Mesothelial cell of epicardium (in vitro differentiated cells): ENCODE measurements around the gene EXD2. TPM values are rescaled to one million over a fixed set of nuclear protein-coding genes. Genes with fewer than 3 reads are reported as not detected.

Experiments
- DNase-seq, 2 experiments: peaks; one replicate each; pipeline ENCODE4 v3.0.0; 2021; ENCODE audit warnings: low spot score in 2 of 2; ENCODE audit not compliant: unreplicated experiment in 2 of 2
- H3K27ac Mint-ChIP-seq: 2 replicates; pipeline ENCODE4 v1.8.0; 2021; ENCODE audit warnings: mixed read lengths
- H3K27me3 Mint-ChIP-seq: 2 replicates; pipeline ENCODE4 v1.8.0; 2021; ENCODE audit warnings: low read depth, mixed read lengths
- H3K36me3 Mint-ChIP-seq: 2 replicates; pipeline ENCODE4 v1.8.0; 2021; ENCODE audit warnings: mixed read lengths
- H3K4me1 Mint-ChIP-seq: 2 replicates; pipeline ENCODE4 v1.8.0; 2021; ENCODE audit warnings: mixed read lengths
- H3K4me3 Mint-ChIP-seq: 2 replicates; pipeline ENCODE4 v1.8.0; 2021; ENCODE audit warnings: mild to moderate bottlenecking, moderate library complexity, mixed read lengths
- H3K9me3 Mint-ChIP-seq: 2 replicates; pipeline ENCODE4 v1.8.0; 2021; ENCODE audit warnings: mixed read lengths
- total RNA-seq: library from RNA; stranded (reverse); gene quantifications from 3 replicates; pipeline ENCODE4 v1.2.1, GENCODE V29; 2021
- TF ChIP-seq, protein P1 (sequence below): fragments of 200-600 bp; sonication (generic); IDR thresholded peaks from one replicate; pipeline ENCODE4 v1.5.0; 2021; ENCODE audit warnings: antibody characterized with exemption; ENCODE audit not compliant: unreplicated experiment

The EXD2 gene
- total RNA-seq, 1 donor from 2014 or later = 30.6 TPM

DNA sequence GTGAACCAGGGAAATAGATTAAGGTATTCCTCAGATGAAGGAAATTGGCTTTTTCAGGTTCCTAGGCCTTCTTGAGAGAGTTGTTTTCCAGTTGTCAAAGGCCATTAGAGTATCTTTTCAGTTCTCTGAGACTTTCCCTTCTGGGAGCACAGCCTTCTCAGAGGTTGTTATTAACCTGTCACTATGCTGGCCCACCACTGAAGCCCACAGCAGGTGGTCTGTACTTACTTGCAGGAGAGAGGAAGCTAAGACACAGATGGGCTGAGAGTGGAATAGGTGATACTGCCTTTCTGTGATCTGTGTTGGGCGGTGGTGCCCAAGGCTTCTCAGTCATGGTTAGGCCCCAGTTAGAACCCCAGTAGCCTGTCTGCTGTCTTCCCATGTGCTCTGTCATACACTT, 45.8 kb downstream of the EXD2 start:
- TF ChIP-seq, protein P1, sequence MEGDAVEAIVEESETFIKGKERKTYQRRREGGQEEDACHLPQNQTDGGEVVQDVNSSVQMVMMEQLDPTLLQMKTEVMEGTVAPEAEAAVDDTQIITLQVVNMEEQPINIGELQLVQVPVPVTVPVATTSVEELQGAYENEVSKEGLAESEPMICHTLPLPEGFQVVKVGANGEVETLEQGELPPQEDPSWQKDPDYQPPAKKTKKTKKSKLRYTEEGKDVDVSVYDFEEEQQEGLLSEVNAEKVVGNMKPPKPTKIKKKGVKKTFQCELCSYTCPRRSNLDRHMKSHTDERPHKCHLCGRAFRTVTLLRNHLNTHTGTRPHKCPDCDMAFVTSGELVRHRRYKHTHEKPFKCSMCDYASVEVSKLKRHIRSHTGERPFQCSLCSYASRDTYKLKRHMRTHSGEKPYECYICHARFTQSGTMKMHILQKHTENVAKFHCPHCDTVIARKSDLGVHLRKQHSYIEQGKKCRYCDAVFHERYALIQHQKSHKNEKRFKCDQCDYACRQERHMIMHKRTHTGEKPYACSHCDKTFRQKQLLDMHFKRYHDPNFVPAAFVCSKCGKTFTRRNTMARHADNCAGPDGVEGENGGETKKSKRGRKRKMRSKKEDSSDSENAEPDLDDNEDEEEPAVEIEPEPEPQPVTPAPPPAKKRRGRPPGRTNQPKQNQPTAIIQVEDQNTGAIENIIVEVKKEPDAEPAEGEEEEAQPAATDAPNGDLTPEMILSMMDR = no peak

DNA sequence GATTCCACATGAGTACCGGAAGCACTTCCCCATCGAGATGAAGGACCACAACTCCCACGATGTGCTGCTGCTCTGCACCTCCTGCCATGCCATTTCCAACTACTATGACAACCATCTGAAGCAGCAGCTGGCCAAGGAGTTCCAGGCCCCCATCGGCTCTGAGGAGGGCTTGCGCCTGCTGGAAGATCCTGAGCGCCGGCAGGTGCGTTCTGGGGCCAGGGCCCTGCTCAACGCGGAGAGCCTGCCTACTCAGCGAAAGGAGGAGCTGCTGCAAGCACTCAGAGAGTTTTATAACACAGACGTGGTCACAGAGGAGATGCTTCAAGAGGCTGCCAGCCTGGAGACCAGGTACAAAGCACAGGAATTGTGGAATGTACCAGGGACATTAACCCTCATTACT, 46.3 kb downstream of the EXD2 start:
- Mint-ChIP-seq H3K4me3 (no peak overlapping the region), H3K36me3 (peaks cover 38% of the 10 kb centered on the region), H3K27me3 (no peaks in the 10 kb centered on the region), H3K9me3 (no peaks in the 10 kb centered on the region), H3K27ac (no peak overlapping the region), H3K4me1 (no peaks in the 10 kb centered on the region)
- TF ChIP-seq, protein P1 = no peak
- no peak for DNase-seq

More for the DNA sequence above, 45.8 kb downstream of the EXD2 start:
- Mint-ChIP-seq H3K4me3 (no peak overlapping the region), H3K27me3 (no peaks in the 10 kb centered on the region), H3K4me1 (no peaks in the 10 kb centered on the region), H3K36me3 (peaks cover 42% of the 10 kb centered on the region), H3K27ac (no peak overlapping the region), H3K9me3 (no peaks in the 10 kb centered on the region)
- DNase-seq = no peak

DNA sequence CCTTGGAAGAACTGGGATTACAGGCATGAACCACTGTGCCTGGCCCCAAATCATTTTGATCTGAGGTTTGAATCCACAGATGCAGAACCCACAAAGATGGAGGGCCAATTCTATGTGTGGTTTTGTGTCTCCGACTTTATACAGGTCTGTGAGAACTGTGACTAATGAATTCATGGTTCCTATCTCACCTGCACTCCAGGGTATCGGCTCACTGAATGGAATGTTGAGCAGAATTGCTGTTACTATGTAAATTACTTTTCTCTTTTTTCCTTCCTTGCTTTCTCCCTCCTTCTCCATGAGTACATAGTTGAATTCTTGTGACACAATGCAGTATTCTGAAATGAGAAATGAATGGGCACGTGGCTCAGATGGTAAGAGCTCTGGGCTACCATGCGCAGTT, 47.6 kb downstream of the EXD2 start:
- Mint-ChIP-seq H3K27ac (no peak overlapping the region), H3K4me3 (no peak overlapping the region), H3K27me3 (no peaks in the 10 kb centered on the region), H3K9me3 (no peaks in the 10 kb centered on the region), H3K36me3 (peaks cover 35% of the 10 kb centered on the region), H3K4me1 (peaks cover 4% of the 10 kb centered on the region)
- no peak for DNase-seq
- TF ChIP-seq, protein P1 = no peak

DNA sequence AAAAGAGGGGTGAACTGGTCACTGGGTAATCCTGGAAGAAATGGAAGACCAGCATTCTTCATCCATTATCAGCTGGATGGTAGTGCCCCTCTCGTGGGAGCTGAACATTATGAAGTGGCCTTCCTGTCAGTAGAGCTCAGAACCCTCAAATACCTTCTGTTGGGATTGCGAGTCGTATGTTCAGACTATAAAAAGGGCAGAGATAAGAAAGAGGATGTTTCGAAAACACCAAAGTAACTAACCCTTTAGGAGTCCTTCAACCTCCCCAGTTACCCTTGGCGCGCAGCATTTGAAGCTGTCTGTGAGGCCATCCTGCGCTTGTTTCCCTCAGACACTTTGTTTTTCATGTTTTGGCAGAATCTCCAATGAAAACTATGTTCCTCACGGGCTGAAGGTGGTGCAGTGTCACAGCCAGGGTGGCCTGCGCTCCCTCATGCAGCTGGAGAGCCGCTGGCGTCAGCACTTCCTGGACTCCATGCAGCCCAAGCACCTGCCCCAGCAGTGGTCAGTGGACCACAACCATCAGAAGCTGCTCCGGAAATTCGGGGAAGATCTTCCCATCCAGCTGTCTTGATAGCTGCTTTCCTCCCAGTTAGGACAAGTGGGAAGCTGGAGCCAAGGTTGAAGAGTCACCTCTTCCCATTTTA, 49.4 kb downstream of the EXD2 start:
- Mint-ChIP-seq H3K36me3 (peaks cover 22% of the 10 kb centered on the region), H3K27ac (no peak overlapping the region), H3K4me3 (no peak overlapping the region), H3K4me1 (peaks cover 4% of the 10 kb centered on the region), H3K9me3 (no peaks in the 10 kb centered on the region), H3K27me3 (no peaks in the 10 kb centered on the region)
- TF ChIP-seq, protein P1 = no peak
- no peak for DNase-seq

DNA sequence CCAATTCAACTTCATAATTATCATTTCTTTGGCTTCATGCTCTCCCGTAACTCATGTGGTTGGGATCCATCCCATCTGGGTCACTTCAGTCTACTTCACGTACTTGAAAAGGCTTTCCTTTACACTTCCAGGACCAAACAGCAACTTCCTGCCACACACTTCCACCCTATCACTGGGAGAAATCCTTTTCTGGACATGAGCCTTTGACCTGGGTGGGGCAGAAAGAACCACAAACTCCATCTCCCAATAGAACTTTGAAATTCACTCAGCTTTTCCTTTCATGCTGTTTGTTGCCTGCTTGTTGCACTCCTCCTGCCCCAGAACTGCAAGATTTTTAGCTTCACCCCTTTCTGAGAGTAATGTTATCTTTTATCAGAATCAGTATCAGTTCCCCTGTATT, 50.3 kb downstream of the EXD2 start:
- TF ChIP-seq, protein P1 = no peak
- no peak overlapping the region for H3K27ac Mint-ChIP-seq
- no peak for DNase-seq
- H3K9me3 Mint-ChIP-seq = no peaks in the 10 kb centered on the region
- no peak overlapping the region for H3K4me3 Mint-ChIP-seq
- peaks cover 18% of the 10 kb centered on the region for H3K36me3 Mint-ChIP-seq
- H3K4me1 Mint-ChIP-seq = peaks cover 4% of the 10 kb centered on the region
- H3K27me3 Mint-ChIP-seq = no peaks in the 10 kb centered on the region
